Breast epithelium (tissue), 4 donors: ENCODE measurements around the gene RNH1. TPM values are rescaled to one million over a fixed set of nuclear protein-coding genes. Genes with fewer than 3 reads are reported as not detected.
A peak's percentile ranks its signal among the peaks of the same experiment; 100 is the strongest.

ENCODE experiments used
- DNase-seq, 2 donors: peaks; one replicate each; pipeline ENCODE4 v3.0.0-alpha.2; 2019; ENCODE audit warnings: low spot score in 2 of 2
- H3K27ac ChIP-seq, 2 donors: fragments of 200-600 bp; sonication (generic) in 1 of 2; one replicate each; pipeline ENCODE4 v1.5.1; 2016 to 2019; ENCODE audit warnings: mild to moderate bottlenecking in 1 of 2
- H3K27me3 ChIP-seq, 2 donors: fragments of 200-600 bp; sonication (generic) in 1 of 2; one replicate each; pipeline versions ENCODE4 v1.5.1 to v1.6.0; 2017 to 2019; ENCODE audit warnings: control low read depth in 1 of 2, mild to moderate bottlenecking in 1 of 2
- H3K36me3 ChIP-seq: fragments of 200-600 bp; one replicate; pipeline ENCODE4 v1.5.1; 2019
- H3K4me1 ChIP-seq, 2 donors: fragments of 200-600 bp; sonication (generic); one replicate each; pipeline ENCODE4 v1.5.1; 2016 to 2019; ENCODE audit warnings: control low read depth in 1 of 2
- H3K4me3 ChIP-seq, 3 donors: fragments of 200-600 bp; sonication (generic); 1 replicate in 2 of 3; 2 replicates in 1 of 3; pipeline ENCODE4 v1.5.1; 2016 to 2019; ENCODE audit warnings: mild to moderate bottlenecking in 3 of 3, moderate library complexity in 2 of 3
- H3K9me3 ChIP-seq, 2 donors: fragments of 200-600 bp; sonication (generic) in 1 of 2; one replicate each; pipeline ENCODE4 v1.5.1; 2016 to 2019; ENCODE audit warnings: control low read depth in 1 of 2
- POLR2A ChIP-seq: fragments of 450-650 bp; IDR thresholded peaks from one replicate; pipeline ENCODE4 v1.6.1; 2016; ENCODE audit warnings: antibody characterized with exemption, mild to moderate bottlenecking, moderate library complexity
- POLR2AphosphoS5 ChIP-seq, 3 donors: sonication (generic); formaldehyde crosslinking; IDR thresholded peaks; one replicate each; pipeline ENCODE4 v1.6.1; 2017; ENCODE audit warnings: antibody characterized with exemption in 3 of 3
- intact Hi-C: fragments of 100-400 bp; cut with DNase I; formaldehyde crosslinking; loops from one replicate; pipeline ENCODE4 v1.15.1; 2023; ENCODE audit warnings: low total_unique reads
- total RNA-seq, 3 donors: library from RNA; depleted of rRNA; stranded (reverse); fragments of >200 nt; gene quantifications; one replicate each; pipeline ENCODE4 v1.1.0, GENCODE V29; 2016
- TF ChIP-seq, protein P1 (sequence below), 3 donors: fragments of 450-650 bp; IDR thresholded peaks; one replicate each; pipeline ENCODE4 v1.5.1; 2016 to 2017; ENCODE audit warnings: antibody characterized with exemption in 3 of 3, mild to moderate bottlenecking in 3 of 3, moderate library complexity in 3 of 3

RNH1 gene
- total RNA-seq, 3 donors from 2014 or later = 139 to 249 (median 209) TPM

DNA sequence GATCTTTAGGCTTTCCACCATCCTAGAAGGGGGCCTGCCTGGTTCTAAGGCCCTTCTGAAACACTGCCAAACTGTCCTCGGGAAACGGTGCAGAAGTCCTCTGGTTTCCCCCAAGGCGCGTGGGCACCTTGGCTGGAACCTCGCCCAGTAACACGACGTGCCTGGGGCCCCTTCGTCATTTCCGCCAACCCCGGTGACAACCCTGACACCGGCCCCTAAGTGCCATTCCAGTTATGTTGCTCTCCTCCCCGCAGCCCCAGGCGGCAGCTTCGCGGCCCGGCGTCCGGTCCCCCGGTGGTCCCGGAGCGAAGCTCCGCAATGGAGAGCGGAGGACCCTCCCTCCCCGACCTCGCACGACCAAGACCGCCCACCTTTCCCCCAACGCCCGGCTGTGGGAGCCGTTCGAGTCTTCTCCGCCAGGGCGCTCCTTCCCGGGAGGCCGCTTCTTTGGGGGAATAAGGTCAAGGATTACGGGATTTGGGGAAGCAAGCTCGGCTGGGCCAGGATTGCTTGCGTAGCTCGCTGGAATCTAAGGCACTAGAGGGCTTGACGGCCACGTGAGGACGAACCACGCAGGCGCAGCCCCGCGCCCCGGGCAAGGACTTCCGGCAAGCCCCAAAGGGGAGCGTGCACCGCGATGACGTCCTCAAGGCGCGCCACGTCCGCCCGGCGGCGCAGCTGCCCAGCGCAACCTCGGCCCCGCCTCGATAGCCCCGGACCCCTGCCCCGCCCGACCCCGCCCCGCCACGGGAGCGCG lies 626 bp downstream of the RNH1 start:
- Histone ChIP-seq H3K4me1 (peaks cover 9 to 15% of the 10 kb centered on the region in 2 donors), H3K27ac (peak overlapping the region; percentile 99), H3K27me3 (no peaks in the 10 kb centered on the region), H3K36me3 (no peaks in the 10 kb centered on the region), H3K9me3 (no peaks in the 10 kb centered on the region), H3K4me3 (peak overlapping the region; percentile 83 to 88 (median 85))
- DNase-seq = peak; percentile 91 to 95
- TF ChIP-seq POLR2AphosphoS5 (IDR thresholded peaks at IDR 0.05) (peak; percentile 80 to 89 (median 84)), POLR2A (peak; percentile 64)
- TF ChIP-seq, protein P1, sequence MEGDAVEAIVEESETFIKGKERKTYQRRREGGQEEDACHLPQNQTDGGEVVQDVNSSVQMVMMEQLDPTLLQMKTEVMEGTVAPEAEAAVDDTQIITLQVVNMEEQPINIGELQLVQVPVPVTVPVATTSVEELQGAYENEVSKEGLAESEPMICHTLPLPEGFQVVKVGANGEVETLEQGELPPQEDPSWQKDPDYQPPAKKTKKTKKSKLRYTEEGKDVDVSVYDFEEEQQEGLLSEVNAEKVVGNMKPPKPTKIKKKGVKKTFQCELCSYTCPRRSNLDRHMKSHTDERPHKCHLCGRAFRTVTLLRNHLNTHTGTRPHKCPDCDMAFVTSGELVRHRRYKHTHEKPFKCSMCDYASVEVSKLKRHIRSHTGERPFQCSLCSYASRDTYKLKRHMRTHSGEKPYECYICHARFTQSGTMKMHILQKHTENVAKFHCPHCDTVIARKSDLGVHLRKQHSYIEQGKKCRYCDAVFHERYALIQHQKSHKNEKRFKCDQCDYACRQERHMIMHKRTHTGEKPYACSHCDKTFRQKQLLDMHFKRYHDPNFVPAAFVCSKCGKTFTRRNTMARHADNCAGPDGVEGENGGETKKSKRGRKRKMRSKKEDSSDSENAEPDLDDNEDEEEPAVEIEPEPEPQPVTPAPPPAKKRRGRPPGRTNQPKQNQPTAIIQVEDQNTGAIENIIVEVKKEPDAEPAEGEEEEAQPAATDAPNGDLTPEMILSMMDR (IDR thresholded peaks at IDR 0.05) = peak; percentile 35 to 46 (median 45)
- intact Hi-C loops = no loop called here

DNA sequence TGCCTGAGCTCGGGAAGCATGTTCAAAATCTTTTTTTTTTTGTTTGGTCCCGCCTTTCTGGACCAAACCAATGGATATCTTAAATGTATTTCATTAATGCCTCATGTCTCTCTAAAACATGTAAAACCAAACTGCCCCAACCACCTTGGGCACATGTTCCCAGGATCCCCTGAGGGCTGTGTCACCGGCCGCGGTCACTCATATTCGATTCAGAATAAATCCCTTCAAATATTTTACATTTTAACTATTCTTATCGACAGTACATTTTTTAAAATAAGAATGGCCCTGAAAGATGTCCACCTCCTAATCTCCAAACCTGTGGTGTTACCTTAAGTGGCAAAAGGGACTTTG lies 2.1 kb downstream of the RNH1 start:
- H3K4me1 ChIP-seq = peaks cover 9 to 15% of the 10 kb centered on the region in 2 donors
- DNase-seq = no peak
- H3K27me3 ChIP-seq = no peaks in the 10 kb centered on the region
- H3K4me3 ChIP-seq = peak overlapping the region; percentile 55 to 88 (median 60)
- intact Hi-C loops = no loop called here
- TF ChIP-seq POLR2A = no peak
- TF ChIP-seq POLR2AphosphoS5 (IDR thresholded peaks at IDR 0.05) = no peak
- TF ChIP-seq, protein P1 (IDR thresholded peaks at IDR 0.05) = no peak
- H3K36me3 ChIP-seq = peaks cover 8% of the 10 kb centered on the region
- H3K9me3 ChIP-seq = no peaks in the 10 kb centered on the region
- peak overlapping the region; percentile 74 to 99 for H3K27ac ChIP-seq

DNA sequence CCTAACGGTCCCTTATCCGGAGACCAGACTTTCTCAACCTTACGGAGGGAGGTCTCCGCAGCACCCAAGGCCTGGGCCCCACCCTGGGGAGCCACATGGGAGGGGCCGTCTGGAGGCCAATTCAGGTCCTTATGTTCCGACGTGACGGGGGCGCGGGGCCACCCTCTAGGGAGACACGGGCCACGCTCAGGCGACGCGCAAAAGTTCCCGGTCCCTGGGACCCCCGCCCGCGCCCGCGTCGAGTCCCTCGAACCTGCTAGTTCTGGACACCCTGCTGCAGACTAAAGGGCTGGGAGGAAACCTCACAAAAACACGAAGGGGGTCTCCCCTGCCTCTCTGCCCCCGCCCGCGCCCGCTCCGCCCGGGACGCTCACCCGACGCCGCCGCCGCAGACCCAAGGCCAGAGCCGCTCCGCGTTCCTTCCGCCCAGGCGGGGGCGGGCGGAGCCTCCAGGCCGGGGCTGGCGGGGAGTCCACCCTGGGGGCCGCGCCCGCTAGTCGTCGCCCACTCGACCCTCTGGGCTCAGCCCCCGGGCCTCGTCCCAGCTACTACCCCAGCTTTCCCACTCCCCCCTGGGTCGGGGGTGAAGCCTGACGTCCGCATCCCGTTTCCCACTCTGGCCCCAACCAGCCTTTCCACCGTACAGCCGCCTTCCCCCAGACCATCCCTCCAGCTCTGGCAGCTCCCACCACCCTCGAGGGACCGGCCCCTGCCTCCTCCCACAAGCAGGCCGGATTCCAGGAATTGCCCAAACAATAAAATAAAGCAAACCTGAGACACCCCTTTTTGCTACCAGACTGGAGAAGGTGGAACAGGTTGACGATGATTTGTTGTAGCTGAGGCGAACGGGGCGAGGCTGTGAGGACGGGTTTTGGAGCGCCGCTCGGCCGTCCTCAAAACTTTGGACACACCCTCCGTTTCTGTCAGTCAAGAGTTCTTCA lies 2.7 kb downstream of the RNH1 start:
- DNase-seq = no peak
- Histone ChIP-seq H3K27ac (peak overlapping the region; percentile 63 to 74), H3K27me3 (no peaks in the 10 kb centered on the region), H3K9me3 (no peaks in the 10 kb centered on the region), H3K36me3 (peaks cover 14% of the 10 kb centered on the region), H3K4me3 (peak overlapping the region; percentile 55 to 88 (median 60)), H3K4me1 (peaks cover 9 to 15% of the 10 kb centered on the region in 2 donors)
- TF ChIP-seq POLR2A (no peak), POLR2AphosphoS5 (IDR thresholded peaks at IDR 0.05) (no peak)
- TF ChIP-seq, protein P1 (IDR thresholded peaks at IDR 0.05) = no peak
- intact Hi-C loops = no loop called here

DNA sequence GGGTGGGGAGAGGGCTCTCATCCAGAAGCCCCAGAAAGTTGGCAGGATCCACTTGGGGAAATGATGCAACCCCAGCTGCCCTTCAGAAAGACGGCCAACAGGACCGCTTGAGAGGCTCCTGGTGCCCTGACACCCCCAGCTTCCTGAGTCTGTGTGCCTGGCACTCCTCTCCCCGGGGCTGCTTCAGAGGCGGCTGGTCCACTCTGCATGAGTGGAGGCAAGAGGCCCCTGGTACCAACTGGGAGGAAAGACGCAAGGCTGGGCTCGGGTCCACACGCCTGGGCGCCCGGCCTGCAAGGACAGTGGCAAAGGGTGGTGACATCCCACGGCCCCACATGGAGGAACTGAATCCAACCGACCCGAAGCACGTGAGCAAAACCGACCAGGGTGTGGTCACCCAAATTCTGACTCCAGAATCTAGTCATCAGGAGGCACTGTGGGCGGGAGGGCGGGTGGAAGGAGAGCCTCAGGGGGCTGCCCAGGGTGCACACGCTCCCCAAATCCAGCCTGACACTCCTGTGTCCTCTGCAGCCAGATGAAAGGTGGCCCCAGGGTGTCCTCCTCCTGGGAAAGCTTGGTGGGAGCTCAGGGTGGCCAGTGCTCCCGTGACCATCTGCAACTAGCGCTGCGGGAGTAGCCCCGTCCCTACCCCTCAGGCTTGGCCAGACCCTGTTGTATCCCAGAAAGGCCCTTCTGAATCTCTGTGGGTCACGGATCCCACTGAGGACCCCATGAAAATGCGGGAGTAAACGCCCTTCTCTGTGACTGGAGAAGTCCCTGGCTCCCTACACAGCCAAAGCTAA lies 3.7 kb downstream of the RNH1 start:
- H3K9me3 ChIP-seq = no peaks in the 10 kb centered on the region
- peak overlapping the region; percentile 55 to 88 (median 60) for H3K4me3 ChIP-seq
- peak overlapping the region; percentile 63 to 74 for H3K27ac ChIP-seq
- no peaks in the 10 kb centered on the region for H3K27me3 ChIP-seq
- peaks cover 23% of the 10 kb centered on the region for H3K36me3 ChIP-seq
- no peak for TF ChIP-seq POLR2AphosphoS5 (IDR thresholded peaks at IDR 0.05)
- TF ChIP-seq, protein P1 (IDR thresholded peaks at IDR 0.05) = no peak
- no peak for TF ChIP-seq POLR2A
- intact Hi-C loops = no loop called here
- no peak for DNase-seq
- peaks cover 9 to 15% of the 10 kb centered on the region in 2 donors for H3K4me1 ChIP-seq
